H54 (cell line): ENCODE data around the gene PSMC2.
A peak's percentile ranks its signal among the peaks of the same experiment; 100 is the strongest.

Experiments used
- DNase-seq: peaks from one replicate; pipeline ENCODE4 v3.0.0; 2011; ENCODE audit warnings: low spot score, mixed read lengths; ENCODE audit not compliant: insufficient read length
- FAIRE-seq: peaks from 3 replicates; lab custom pipeline; 2011; peaks lifted over from hg19 to GRCh38; lab: Jason Lieb, UNC
- POLR2A ChIP-seq: IDR thresholded peaks from 2 replicates; pipeline ENCODE4 v1.6.1; 2011; ENCODE audit warnings: low read depth, mild to moderate bottlenecking, low read length

Gene PSMC2

GRCh38 chr7:103344453-103345149 lies 2.8 kb upstream of the PSMC2 start, which contains the start of gene DNAJC2:
Gene DNAJC2, minus strand, starts transcription at chr7:103344767. Its CDS starts 145 bp downstream, at chr7:103344622.
- TF ChIP-seq POLR2A = peak; percentile 78
- peak; percentile 75 for FAIRE-seq
- DNase-seq = peak; percentile 77

GRCh38 chr7:103346396-103346795 lies 1.0 kb upstream of the PSMC2 start:
- no peak for DNase-seq
- no peak for TF ChIP-seq POLR2A
- no peak for FAIRE-seq

- TF ChIP-seq POLR2A = no peak
- DNase-seq (no peak), FAIRE-seq (no peak)
Measured at GRCh38 chr7:103348452-103348851, 1.0 kb downstream of the PSMC2 start.

GRCh38 chr7:103348959-103349358 lies 1.5 kb downstream of the PSMC2 start:
- TF ChIP-seq POLR2A = no peak
- no peak for DNase-seq
- no peak for FAIRE-seq

GRCh38 chr7:103349805-103350204 lies 2.4 kb downstream of the PSMC2 start:
- FAIRE-seq = no peak
- no peak for DNase-seq
- no peak for TF ChIP-seq POLR2A

- FAIRE-seq = no peak
- no peak for TF ChIP-seq POLR2A
- DNase-seq = no peak
Measured at GRCh38 chr7:103369432-103369831, 22.0 kb downstream of the PSMC2 start.

- DNase-seq (no peak), FAIRE-seq (no peak)
- TF ChIP-seq POLR2A = no peak
Measured at GRCh38 chr7:103373866-103374643, 26.6 kb downstream of the PSMC2 start.

- no peak for TF ChIP-seq POLR2A
- no peak for FAIRE-seq
- DNase-seq = no peak
Measured at GRCh38 chr7:103379270-103379975, 32.0 kb downstream of the PSMC2 start.

- DNase-seq = no peak
- no peak for FAIRE-seq
- TF ChIP-seq POLR2A = no peak
Measured at GRCh38 chr7:103380395-103381191, 33.1 kb downstream of the PSMC2 start.

- DNase-seq = no peak
- no peak for TF ChIP-seq POLR2A
- FAIRE-seq = no peak
Measured at GRCh38 chr7:103381280-103382031, 34.0 kb downstream of the PSMC2 start.

- FAIRE-seq = no peak
- TF ChIP-seq POLR2A = no peak
- no peak for DNase-seq
Measured at GRCh38 chr7:103382032-103382402, 34.6 kb downstream of the PSMC2 start.

GRCh38 chr7:103387242-103387641 lies 39.8 kb downstream of the PSMC2 start:
- no peak for TF ChIP-seq POLR2A
- FAIRE-seq (no peak), DNase-seq (no peak)
